Upper lobe of left lung (tissue), 6 donors: ENCODE data around the gene PRKG1. TPM values are rescaled to one million over a fixed set of nuclear protein-coding genes. Genes with fewer than 3 reads are reported as not detected.
"Not testable (repeated sequence)": the region's sequence is repeated elsewhere in the genome, so short reads cannot be mapped to it uniquely, and the experiment has no call there.

Experiments
- ATAC-seq, 2 donors: fragments of 200-7000 bp; cut with Tn5 transposase; one replicate each; pipeline ENCODE4 v1.9.1; 2022; ENCODE audit warnings: mild to moderate bottlenecking in 2 of 2, moderate library complexity in 2 of 2; ENCODE audit not compliant: low FRiP score in 2 of 2
- DNase-seq, 2 donors: peaks; one replicate each; pipeline ENCODE4 v3.0.0-alpha.2; 2019 to 2020
- H3K27ac ChIP-seq, 4 donors: fragments of 200-600 bp; sonication (generic); one replicate each; pipeline ENCODE4 v1.5.1; 2016 to 2019
- H3K27me3 ChIP-seq, 4 donors: fragments of 200-600 bp; sonication (generic); one replicate each; pipeline ENCODE4 v1.5.1; 2017 to 2019
- H3K36me3 ChIP-seq, 4 donors: fragments of 200-600 bp; sonication (generic); one replicate each; pipeline ENCODE4 v1.5.1; 2016 to 2019
- H3K4me1 ChIP-seq, 4 donors: fragments of 200-600 bp; sonication (generic); one replicate each; pipeline ENCODE4 v1.5.1; 2018 to 2019
- H3K4me3 ChIP-seq, 4 donors: fragments of 200-600 bp; sonication (generic); one replicate each; pipeline ENCODE4 v1.5.1; 2017 to 2019; ENCODE audit warnings: mild to moderate bottlenecking in 2 of 4, moderate library complexity in 1 of 4
- H3K9me3 ChIP-seq, 4 donors: fragments of 200-600 bp; sonication (generic); one replicate each; pipeline ENCODE4 v1.5.1; 2018 to 2019
- CTCF ChIP-seq, 6 experiments: fragments of 450-650 bp in 4 of 6; fragments of 200-600 bp in 2 of 6; sonication (generic) in 2 of 6; IDR thresholded peaks; one replicate each; pipeline ENCODE4 v1.5.1; 2016 to 2019; ENCODE audit warnings: antibody characterized with exemption in 6 of 6
- EP300 ChIP-seq, 4 donors: sonication (generic); formaldehyde crosslinking; IDR thresholded peaks; one replicate each; pipeline ENCODE4 v1.5.1; 2017; ENCODE audit warnings: antibody characterized with exemption in 4 of 4, control low read depth in 2 of 4
- POLR2A ChIP-seq, 4 donors: fragments of 450-650 bp; IDR thresholded peaks; one replicate each; pipeline ENCODE4 v1.5.1; 2016 to 2017; ENCODE audit warnings: antibody characterized with exemption in 4 of 4, mild to moderate bottlenecking in 2 of 4
- POLR2AphosphoS5 ChIP-seq, 2 donors: sonication (generic); formaldehyde crosslinking; IDR thresholded peaks; one replicate each; pipeline ENCODE4 v1.5.1; 2017; ENCODE audit warnings: antibody characterized with exemption in 2 of 2
- WGBS, 2 donors: methylation state at CpG; one replicate each; pipeline ENCODE4 v1.1.5; 2017 to 2018; 5-methylcytosine and 5-hydroxymethylcytosine counted together
- total RNA-seq, 6 donors: library from RNA; depleted of rRNA in 4 of 6; stranded (reverse); fragments of >200 nt in 4 of 6; gene quantifications; one replicate each; pipeline versions ENCODE4 v1.1.0 to v1.2.1, GENCODE V29; 2016 to 2021
- donor health status: DM: no; HTN: no; CAD: no; lungs with moderate emphysema.
- donor health status: DM: no; HTN: yes; CAD: no; lungs with severe emphysema.

Gene PRKG1
- total RNA-seq, 6 donors from 2014 or later: 12.9 to 43.0 (median 25.0) TPM

DNA sequence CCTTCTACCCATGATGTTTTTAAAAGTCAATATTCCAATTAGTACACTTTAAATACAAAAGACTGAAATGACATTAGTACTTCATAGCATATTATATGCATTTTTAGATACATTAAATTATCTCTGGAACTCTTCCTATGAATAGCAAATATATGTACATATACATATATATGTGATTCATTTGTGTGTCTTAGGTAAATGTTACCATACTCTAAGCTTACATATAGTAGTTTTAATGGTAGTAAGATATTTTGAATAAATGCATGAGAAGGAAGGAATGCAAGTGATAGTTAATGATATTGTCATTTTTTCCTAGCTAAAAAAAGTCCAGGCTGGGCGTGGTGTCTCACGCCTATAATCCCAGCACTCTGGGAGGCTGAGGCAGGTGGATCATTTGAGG lies 671.1 kb downstream of the PRKG1 start:
- H3K9me3 ChIP-seq: no peaks in the 10 kb centered on the region
- H3K27ac ChIP-seq: no peak overlapping the region
- TF ChIP-seq EP300 (IDR thresholded peaks at IDR 0.05) (no peak), POLR2A (IDR thresholded peaks at IDR 0.05) (no peak), POLR2AphosphoS5 (IDR thresholded peaks at IDR 0.05) (no peak), CTCF (IDR thresholded peaks at IDR 0.05) (no peak)
- no peaks in the 10 kb centered on the region for H3K4me1 ChIP-seq
- H3K27me3 ChIP-seq: no peaks in the 10 kb centered on the region
- ATAC-seq: no peak
- WGBS, 2 donors: 88 to 94% methylated on average over 2 of the region's 2 CpGs
- no peaks in the 10 kb centered on the region for H3K36me3 ChIP-seq
- no peak overlapping the region for H3K4me3 ChIP-seq
- no peak for DNase-seq

DNA sequence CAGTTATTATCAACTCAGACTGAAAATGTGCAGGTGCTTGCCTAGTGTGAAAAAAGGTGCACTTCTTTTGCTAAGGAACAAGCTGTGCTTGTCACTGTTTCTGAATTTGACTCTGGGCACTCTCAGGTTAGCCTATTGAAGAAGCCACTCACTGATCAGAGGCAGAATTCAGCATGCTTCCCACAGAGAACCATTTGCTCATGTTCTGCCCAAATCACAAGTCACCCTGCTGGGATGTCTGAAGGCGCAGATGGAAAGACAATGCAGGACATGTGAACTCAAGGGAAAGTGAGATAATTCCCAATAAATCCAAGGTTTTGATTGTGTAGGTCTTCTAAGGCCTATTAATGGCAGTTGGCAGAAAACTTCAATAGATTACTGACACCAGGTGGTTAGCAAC lies 672.9 kb downstream of the PRKG1 start:
- no peaks in the 10 kb centered on the region for H3K27me3 ChIP-seq
- no peak overlapping the region for H3K27ac ChIP-seq
- TF ChIP-seq CTCF (IDR thresholded peaks at IDR 0.05) (no peak), POLR2A (IDR thresholded peaks at IDR 0.05) (no peak), EP300 (IDR thresholded peaks at IDR 0.05) (no peak), POLR2AphosphoS5 (IDR thresholded peaks at IDR 0.05) (no peak)
- no peak for DNase-seq
- no peak overlapping the region for H3K4me3 ChIP-seq
- WGBS, 2 donors: 92 to 100% methylated on average over 1 of the region's 1 CpG
- no peaks in the 10 kb centered on the region for H3K4me1 ChIP-seq
- H3K36me3 ChIP-seq: no peaks in the 10 kb centered on the region
- ATAC-seq: no peak
- no peaks in the 10 kb centered on the region for H3K9me3 ChIP-seq

DNA sequence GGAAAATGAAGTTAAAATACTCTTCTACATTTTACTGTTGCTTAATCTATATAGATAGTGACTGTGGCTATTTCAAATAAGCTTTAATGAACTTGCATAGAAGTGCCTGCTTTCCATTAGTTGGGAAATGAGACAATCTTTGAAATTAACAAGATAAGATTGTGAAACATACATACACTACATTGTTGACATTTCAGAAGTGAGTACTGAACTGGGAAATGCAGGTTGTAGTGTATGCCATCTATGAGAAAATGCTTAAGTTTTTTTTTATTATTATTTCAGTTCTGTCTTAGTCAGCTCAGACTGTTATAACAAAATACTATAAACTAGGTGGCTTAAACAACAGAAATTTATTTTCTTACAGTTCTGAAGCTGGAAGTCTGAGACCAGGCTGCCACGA lies 674.7 kb downstream of the PRKG1 start:
- no peak overlapping the region for H3K4me3 ChIP-seq
- H3K36me3 ChIP-seq: no peaks in the 10 kb centered on the region
- ATAC-seq (no peak), DNase-seq (no peak)
- H3K27me3 ChIP-seq: no peaks in the 10 kb centered on the region
- H3K4me1 ChIP-seq: no peaks in the 10 kb centered on the region
- 94 to 95% methylated on average over 1 of the region's 1 CpG for whole genome bisulfite sequencing, 2 donors
- H3K9me3 ChIP-seq: no peaks in the 10 kb centered on the region
- no peak for TF ChIP-seq POLR2AphosphoS5 (IDR thresholded peaks at IDR 0.05)
- no peak for TF ChIP-seq CTCF (IDR thresholded peaks at IDR 0.05)
- TF ChIP-seq EP300 (IDR thresholded peaks at IDR 0.05): no peak
- no peak for TF ChIP-seq POLR2A (IDR thresholded peaks at IDR 0.05)
- no peak overlapping the region for H3K27ac ChIP-seq

GRCh38 chr10:51758366-51758765 lies 684.1 kb downstream of the PRKG1 start:
- no peaks in the 10 kb centered on the region for H3K9me3 ChIP-seq
- H3K27me3 ChIP-seq: no peaks in the 10 kb centered on the region
- 79 to 86% methylated on average over 3 of the region's 3 CpGs for WGBS, 2 donors
- no peak overlapping the region for H3K27ac ChIP-seq
- no peak for ATAC-seq
- no peaks in the 10 kb centered on the region for H3K36me3 ChIP-seq
- DNase-seq: no peak
- no peak overlapping the region for H3K4me3 ChIP-seq
- no peaks in the 10 kb centered on the region for H3K4me1 ChIP-seq
- no peak for TF ChIP-seq POLR2AphosphoS5 (IDR thresholded peaks at IDR 0.05)
- TF ChIP-seq CTCF (IDR thresholded peaks at IDR 0.05): no peak
- TF ChIP-seq EP300 (IDR thresholded peaks at IDR 0.05): no peak
- TF ChIP-seq POLR2A (IDR thresholded peaks at IDR 0.05): no peak

GRCh38 chr10:51758838-51759237 lies 684.6 kb downstream of the PRKG1 start:
- H3K9me3 ChIP-seq, H3K27me3 ChIP-seq, H3K36me3 ChIP-seq, H3K27ac ChIP-seq, ATAC-seq, H3K4me3 ChIP-seq, DNase-seq, H3K4me1 ChIP-seq: not testable (repeated sequence)
- 77 to 80% methylated on average over 1 of the region's 1 CpG for WGBS, 2 donors
